Heart left ventricle (tissue), 13 donors: ENCODE data around the gene CRB1.

Experiments used
- POLR2A ChIP-seq, 2 donors: fragments of 450-650 bp; IDR thresholded peaks; one replicate each; pipeline ENCODE4 v1.6.1; 2017; ENCODE audit warnings: antibody characterized with exemption in 2 of 2, mild to moderate bottlenecking in 2 of 2, moderate library complexity in 2 of 2
- TF ChIP-seq, protein P1 (sequence below), 12 donors: fragments of 200-600 bp; sonication (generic) in 4 of 12; IDR thresholded peaks; one replicate each; pipeline versions ENCODE4 v1.5.0 to v1.8.0; 2018 to 2022; ENCODE audit warnings: antibody characterized with exemption in 12 of 12, mild to moderate bottlenecking in 5 of 12
- donor health status: ischemic (EF 13 %, LVEDD 7.1; RV severe dilation, severe dysfunction).
- donor health status: DM: no; HTN: yes; CAD: no.
- donor health status: DM: no; HTN: no; CAD: no.
- donor health status: ischemic (EF 25% LVEDD 6.9; RV normal size, moderate dysfunction).
- donor health status: ischemic (EF 25% LVEDD 5.7; RV mildly dilated, moderate dysfunction).
- donor health status: ischemic (EF 35%, LVEDD 5.7; RV mildly dilated, moderate dysfunction).
- donor health status: nonischemic (EF 11% LVEDD 7.7; RV severe dilation, severe dysfunction).
- donor health status: DM: yes; HTN: yes; CAD: no.
- donor health status: PGD.
- donor health status: ischemic (EF 29% LVEDD 5.4; RV normal size, mild dysfunction).
- donor health status: nonischemic (EF 23%, LVEDD 6.1; RV moderate dilation, normal function).

DNA sequence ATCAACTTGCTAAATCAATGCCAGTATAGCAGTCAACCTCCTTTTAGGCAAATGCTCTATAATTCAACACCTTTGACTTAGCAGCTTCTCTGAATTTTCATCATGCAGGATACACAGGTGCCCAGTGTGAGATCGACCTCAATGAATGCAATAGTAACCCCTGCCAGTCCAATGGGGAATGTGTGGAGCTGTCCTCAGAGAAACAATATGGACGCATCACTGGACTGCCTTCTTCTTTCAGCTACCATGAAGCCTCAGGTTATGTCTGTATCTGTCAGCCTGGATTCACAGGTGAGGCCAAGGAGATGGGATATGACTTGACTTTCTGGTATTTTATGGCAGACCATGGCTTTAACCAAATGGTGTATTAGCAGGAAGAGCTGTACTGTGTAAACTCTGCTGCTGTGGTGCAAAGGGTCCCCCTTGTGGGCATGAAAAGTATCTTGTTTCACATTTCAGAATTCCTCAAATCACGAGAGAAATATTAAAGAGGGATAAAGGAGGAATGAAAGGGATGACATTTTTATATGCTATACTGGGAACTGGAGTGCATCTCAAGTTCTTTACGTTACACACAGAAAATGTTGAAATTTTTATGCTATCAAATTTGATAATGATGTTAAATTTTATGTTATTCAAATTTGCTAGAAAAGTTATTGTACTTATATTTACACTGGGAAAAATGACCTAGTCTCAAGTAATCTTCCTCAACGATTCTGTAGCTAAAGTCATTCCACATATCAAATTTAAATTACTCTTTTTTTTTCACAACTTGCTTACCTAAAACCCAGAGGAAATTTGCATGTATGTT is 88.9 kb downstream of the CRB1 start:
- TF ChIP-seq POLR2A (IDR thresholded peaks at IDR 0.05): no peak
- TF ChIP-seq, protein P1, sequence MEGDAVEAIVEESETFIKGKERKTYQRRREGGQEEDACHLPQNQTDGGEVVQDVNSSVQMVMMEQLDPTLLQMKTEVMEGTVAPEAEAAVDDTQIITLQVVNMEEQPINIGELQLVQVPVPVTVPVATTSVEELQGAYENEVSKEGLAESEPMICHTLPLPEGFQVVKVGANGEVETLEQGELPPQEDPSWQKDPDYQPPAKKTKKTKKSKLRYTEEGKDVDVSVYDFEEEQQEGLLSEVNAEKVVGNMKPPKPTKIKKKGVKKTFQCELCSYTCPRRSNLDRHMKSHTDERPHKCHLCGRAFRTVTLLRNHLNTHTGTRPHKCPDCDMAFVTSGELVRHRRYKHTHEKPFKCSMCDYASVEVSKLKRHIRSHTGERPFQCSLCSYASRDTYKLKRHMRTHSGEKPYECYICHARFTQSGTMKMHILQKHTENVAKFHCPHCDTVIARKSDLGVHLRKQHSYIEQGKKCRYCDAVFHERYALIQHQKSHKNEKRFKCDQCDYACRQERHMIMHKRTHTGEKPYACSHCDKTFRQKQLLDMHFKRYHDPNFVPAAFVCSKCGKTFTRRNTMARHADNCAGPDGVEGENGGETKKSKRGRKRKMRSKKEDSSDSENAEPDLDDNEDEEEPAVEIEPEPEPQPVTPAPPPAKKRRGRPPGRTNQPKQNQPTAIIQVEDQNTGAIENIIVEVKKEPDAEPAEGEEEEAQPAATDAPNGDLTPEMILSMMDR (IDR thresholded peaks at IDR 0.05): peak; percentile 47 to 71 (median 64)
